DOHH2 (cell line): ENCODE data around the gene RNF112.

Experiments used
- H3F3A ChIP-seq: fragments of 200-600 bp; sonication (generic), shearing (Covaris generic); 2 replicates; pipeline ENCODE4 v1.6.0; 2016; ENCODE audit warnings: antibody characterized with exemption, mild to moderate bottlenecking; ENCODE audit not compliant: control insufficient read depth, insufficient read depth
- H3K27ac ChIP-seq: fragments of 200-600 bp; sonication (generic); 2 replicates; pipeline ENCODE4 v1.5.1; 2014; ENCODE audit warnings: low read depth, mild to moderate bottlenecking, low read length, moderate library complexity
- H3K27me3 ChIP-seq: fragments of 200-600 bp; sonication (generic); 2 replicates; pipeline ENCODE4 v1.6.1; 2014; ENCODE audit warnings: mild to moderate bottlenecking, low read length, mixed read lengths; ENCODE audit not compliant: control insufficient read depth
- H3K36me3 ChIP-seq: fragments of 200-600 bp; sonication (generic); 2 replicates; pipeline ENCODE4 v1.6.1; 2014; ENCODE audit warnings: mild to moderate bottlenecking, low read length, moderate library complexity, mixed read lengths; ENCODE audit not compliant: control insufficient read depth
- H3K4me1 ChIP-seq: fragments of 200-600 bp; sonication (generic); 2 replicates; pipeline ENCODE4 v1.6.1; 2014; ENCODE audit warnings: mild to moderate bottlenecking, low read length, mixed read lengths; ENCODE audit not compliant: control insufficient read depth
- H3K4me2 ChIP-seq: fragments of 200-600 bp; sonication (generic); 2 replicates; pipeline ENCODE4 v1.6.0; 2014; ENCODE audit warnings: mild to moderate bottlenecking, low read length, moderate library complexity
- H3K4me3 ChIP-seq: fragments of 200-600 bp; sonication (generic); 2 replicates; pipeline ENCODE4 v1.5.1; 2014; ENCODE audit warnings: mild to moderate bottlenecking, low read length, mixed read lengths
- H3K79me2 ChIP-seq: fragments of 200-600 bp; sonication (generic); 2 replicates; pipeline ENCODE4 v1.6.1; 2014; ENCODE audit warnings: mild to moderate bottlenecking, low read length, mixed read lengths; ENCODE audit not compliant: control insufficient read depth
- H3K9me2 ChIP-seq: fragments of 200-600 bp; sonication (generic); replicated peaks from 2 replicates; pipeline ENCODE4 v1.6.1; 2014; ENCODE audit warnings: mild to moderate bottlenecking, low read length, mixed read lengths; ENCODE audit not compliant: control insufficient read depth
- H3K9me3 ChIP-seq: fragments of 200-600 bp; sonication (generic); 2 replicates; pipeline ENCODE4 v1.6.1; 2014; ENCODE audit warnings: antibody characterized with exemption, low read length, mixed read lengths; ENCODE audit not compliant: control insufficient read depth, insufficient read depth
- H4K20me1 ChIP-seq: fragments of 200-600 bp; sonication (generic); 2 replicates; pipeline ENCODE4 v1.6.0; 2014; ENCODE audit warnings: low read depth, mild to moderate bottlenecking, antibody characterized with exemption, low read length, moderate library complexity; ENCODE audit not compliant: control insufficient read depth, insufficient read depth
- EZH2phosphoT487 ChIP-seq: fragments of 200-600 bp; sonication (generic); IDR thresholded peaks from 2 replicates; pipeline ENCODE4 v1.6.1; 2017; ENCODE audit warnings: borderline replicate concordance, mild to moderate bottlenecking, antibody characterized with exemption, low read length, moderate library complexity, mixed read lengths
- TF ChIP-seq, protein P1 (sequence below): fragments of 200-600 bp; sonication (generic); IDR thresholded peaks from one replicate; pipeline ENCODE4 v1.5.1; 2014; ENCODE audit warnings: antibody characterized with exemption, mild to moderate bottlenecking, low read depth, low read length; ENCODE audit not compliant: poor library complexity, severe bottlenecking

The RNF112 gene

DNA sequence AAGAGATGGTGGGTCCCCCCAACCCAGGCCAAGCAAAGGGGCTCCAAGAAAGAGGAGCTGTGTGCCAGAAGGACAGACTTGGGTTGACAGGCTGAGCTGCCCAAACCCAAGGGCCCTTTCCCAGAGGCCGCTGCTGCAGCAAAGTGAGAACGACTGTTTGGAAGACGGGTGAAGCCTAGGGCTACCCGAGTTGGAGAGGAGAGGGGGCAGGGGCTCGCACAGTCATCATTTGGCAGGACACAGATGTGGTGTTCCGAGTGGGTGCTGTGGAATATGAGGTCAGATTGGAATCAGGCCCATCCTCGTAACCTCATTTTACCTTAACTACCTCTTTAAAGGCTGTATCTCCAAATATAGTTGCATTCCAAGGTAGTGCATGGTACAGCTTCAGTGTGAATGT, 18.7 kb upstream of the RNF112 start:
- TF ChIP-seq EZH2phosphoT487, result no peak
- TF ChIP-seq, protein P1, sequence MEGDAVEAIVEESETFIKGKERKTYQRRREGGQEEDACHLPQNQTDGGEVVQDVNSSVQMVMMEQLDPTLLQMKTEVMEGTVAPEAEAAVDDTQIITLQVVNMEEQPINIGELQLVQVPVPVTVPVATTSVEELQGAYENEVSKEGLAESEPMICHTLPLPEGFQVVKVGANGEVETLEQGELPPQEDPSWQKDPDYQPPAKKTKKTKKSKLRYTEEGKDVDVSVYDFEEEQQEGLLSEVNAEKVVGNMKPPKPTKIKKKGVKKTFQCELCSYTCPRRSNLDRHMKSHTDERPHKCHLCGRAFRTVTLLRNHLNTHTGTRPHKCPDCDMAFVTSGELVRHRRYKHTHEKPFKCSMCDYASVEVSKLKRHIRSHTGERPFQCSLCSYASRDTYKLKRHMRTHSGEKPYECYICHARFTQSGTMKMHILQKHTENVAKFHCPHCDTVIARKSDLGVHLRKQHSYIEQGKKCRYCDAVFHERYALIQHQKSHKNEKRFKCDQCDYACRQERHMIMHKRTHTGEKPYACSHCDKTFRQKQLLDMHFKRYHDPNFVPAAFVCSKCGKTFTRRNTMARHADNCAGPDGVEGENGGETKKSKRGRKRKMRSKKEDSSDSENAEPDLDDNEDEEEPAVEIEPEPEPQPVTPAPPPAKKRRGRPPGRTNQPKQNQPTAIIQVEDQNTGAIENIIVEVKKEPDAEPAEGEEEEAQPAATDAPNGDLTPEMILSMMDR, result no peak
- H3K4me3 ChIP-seq, result no peak overlapping the region
- H3F3A ChIP-seq, result no peaks in the 10 kb centered on the region
- 0 out of 2 replicates have a peak, but pooled peaks cover 2% of the 10 kb centered on the region for H3K4me1 ChIP-seq
- H3K36me3 ChIP-seq, result no peaks in the 10 kb centered on the region
- no peak overlapping the region for H3K4me2 ChIP-seq
- H3K9me3 ChIP-seq, result no peaks in the 10 kb centered on the region
- peaks cover 44% of the 10 kb centered on the region for H3K27me3 ChIP-seq
- H3K27ac ChIP-seq, result no peak overlapping the region
- no peaks in the 10 kb centered on the region for H4K20me1 ChIP-seq
- H3K9me2 ChIP-seq, result no peaks in the 10 kb centered on the region
- H3K79me2 ChIP-seq, result no peaks in the 10 kb centered on the region

DNA sequence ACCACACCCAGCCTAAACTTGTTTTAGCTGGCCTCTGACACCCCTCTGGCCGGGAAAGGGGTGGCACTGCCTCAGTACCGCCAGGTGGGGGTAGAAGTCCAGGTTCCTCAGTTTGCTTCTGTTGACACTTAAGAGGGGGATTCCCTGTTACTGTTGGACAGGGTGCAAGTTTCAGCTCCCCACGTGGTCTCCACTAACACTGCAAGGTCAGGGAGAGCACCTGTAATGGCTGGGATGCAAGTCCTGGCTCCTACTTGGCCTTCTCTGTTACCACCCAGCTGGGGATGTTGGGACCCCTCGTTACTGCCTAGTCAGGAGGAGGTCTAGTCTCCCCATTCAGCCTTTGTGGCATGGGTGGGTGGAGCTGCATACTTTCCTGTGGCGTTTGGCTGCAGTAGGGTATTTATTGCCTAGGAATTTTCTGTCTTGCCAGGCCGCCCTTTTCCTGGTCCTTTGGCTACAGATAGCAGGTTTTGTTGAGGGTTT, 13.4 kb upstream of the RNF112 start:
- Histone ChIP-seq H3K27ac (no peak overlapping the region), H3K4me3 (no peak overlapping the region), H3K27me3 (peaks cover 19% of the 10 kb centered on the region), H3K9me2 (no peaks in the 10 kb centered on the region), H3K36me3 (no peaks in the 10 kb centered on the region), H3F3A (no peaks in the 10 kb centered on the region), H3K79me2 (no peaks in the 10 kb centered on the region), H4K20me1 (no peaks in the 10 kb centered on the region), H3K4me2 (no peak overlapping the region), H3K4me1 (no peaks in the 10 kb centered on the region), H3K9me3 (no peaks in the 10 kb centered on the region)
- no peak for TF ChIP-seq EZH2phosphoT487
- TF ChIP-seq, protein P1, result no peak

DNA sequence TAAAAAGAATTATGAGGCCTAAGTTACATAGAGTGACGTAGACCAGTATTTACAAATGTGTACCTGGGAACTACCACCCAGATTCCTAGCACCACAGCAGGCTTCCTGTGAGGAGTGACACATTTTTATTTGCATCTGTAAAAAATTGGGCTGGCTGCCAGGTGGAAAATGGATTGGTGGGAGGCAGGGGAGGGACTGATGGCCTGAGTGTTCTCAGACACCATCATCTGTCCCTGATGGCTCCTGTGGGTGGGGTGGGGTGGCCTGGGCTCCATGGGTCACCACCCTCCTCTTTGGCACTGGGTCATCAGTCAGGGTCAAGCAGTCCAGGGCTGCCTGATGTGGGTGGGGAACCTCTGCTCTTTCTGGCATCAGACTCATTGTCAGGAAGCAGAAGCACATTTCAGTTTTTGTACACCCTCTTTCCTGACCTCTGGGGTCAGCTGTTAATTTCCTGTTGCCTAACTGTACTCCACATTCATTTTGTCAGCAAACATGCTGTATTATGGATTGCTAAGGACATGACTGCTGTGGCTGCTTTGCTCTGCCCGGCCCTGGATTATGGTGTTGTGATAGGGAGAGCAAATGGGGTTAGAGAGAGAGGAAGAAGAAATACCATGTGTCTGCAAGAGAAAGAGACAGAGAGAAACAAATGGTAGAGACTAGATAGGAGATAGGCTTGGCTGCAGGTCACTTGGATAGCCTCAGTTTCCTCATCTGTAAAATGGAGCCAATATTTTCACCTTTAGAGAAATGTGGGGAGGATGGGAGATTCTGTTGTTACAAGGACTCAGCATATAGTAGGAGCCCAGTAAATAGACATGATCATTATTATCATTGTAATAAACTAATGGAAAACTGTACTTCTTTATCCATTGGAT, 12.5 kb upstream of the RNF112 start:
- no peaks in the 10 kb centered on the region for H3K4me1 ChIP-seq
- no peak overlapping the region for H3K27ac ChIP-seq
- no peaks in the 10 kb centered on the region for H3K79me2 ChIP-seq
- no peak for TF ChIP-seq EZH2phosphoT487
- TF ChIP-seq, protein P1, result no peak
- H4K20me1 ChIP-seq, result no peaks in the 10 kb centered on the region
- H3K4me2 ChIP-seq, result no peak overlapping the region
- H3F3A ChIP-seq, result no peaks in the 10 kb centered on the region
- no peak overlapping the region for H3K4me3 ChIP-seq
- peaks cover 14% of the 10 kb centered on the region for H3K27me3 ChIP-seq
- no peaks in the 10 kb centered on the region for H3K36me3 ChIP-seq
- H3K9me3 ChIP-seq, result no peaks in the 10 kb centered on the region
- no peaks in the 10 kb centered on the region for H3K9me2 ChIP-seq
